ENCODE results near the gene DOLPP1. TPM values are rescaled to one million over a fixed set of nuclear protein-coding genes. Genes with fewer than 3 reads are reported as not detected.
A peak's percentile ranks its signal among the peaks of the same experiment; 100 is the strongest.

The DOLPP1 gene
- total RNA-seq, 1 donor: 10.5 TPM

DNA sequence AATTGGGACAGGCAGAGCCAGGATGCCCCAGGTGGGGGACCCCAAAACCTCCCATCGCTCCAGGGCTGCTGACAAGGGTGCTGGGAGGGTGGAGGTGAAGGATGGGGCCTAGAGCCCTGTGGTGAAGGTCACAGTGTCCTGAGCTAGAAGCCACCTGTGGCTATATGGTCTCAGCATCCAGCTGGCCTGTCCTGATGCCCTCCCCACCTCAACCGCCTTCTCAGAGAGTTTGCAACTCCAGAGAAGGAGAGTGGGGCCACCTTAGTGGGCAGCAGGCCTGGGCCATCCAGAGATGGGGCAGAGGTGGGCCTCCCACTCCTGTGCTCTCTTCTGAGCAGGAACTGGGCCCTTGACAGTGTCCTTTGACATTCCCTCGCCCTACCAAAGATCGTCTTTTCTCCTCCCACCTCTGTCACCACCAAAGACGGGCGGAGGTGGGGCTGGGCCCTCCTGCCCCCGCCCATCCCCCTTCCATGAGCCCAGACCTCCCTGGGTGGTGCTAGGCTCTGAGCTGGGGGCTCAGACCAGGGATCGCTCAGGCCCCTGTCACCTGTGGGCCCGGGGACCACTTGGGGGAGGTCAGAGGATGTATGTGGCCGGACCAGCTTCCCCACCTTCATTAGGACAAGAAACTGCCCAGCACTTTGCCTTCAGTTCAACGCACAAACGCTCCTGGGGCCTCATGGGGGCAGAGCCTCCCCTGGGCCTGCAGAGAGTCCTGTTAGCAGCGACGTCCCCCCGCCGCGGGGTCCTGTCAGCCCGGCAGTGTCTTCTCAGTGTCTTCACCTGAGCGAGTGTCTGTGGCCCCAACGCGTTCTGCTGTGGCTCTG, 10.0 kb upstream of the DOLPP1 start:
- DNase-seq (ENCODE audit: insufficient read length, low spot score, missing footprints): peak; percentile 62
- Histone ChIP-seq H3K9me3 (ENCODE audit: low read depth, low read length) (no peaks in the 10 kb centered on the region), H4K20me1 (ENCODE audit: insufficient read depth, low read length) (no peaks in the 10 kb centered on the region), H3K27me3 (ENCODE audit: insufficient read depth, low read length) (no peaks in the 10 kb centered on the region), H3K79me2 (ENCODE audit: insufficient read depth, low read length) (no peaks in the 10 kb centered on the region), H3K4me1 (ENCODE audit: insufficient read depth, low read length) (no peaks in the 10 kb centered on the region), H2AFZ (ENCODE audit: low read length) (no peak overlapping the region), H3K36me3 (ENCODE audit: insufficient read depth, low read length) (peaks cover 10% of the 10 kb centered on the region), H3K4me3 (ENCODE audit: insufficient read depth, low read length) (no peak overlapping the region), H3K4me2 (ENCODE audit: insufficient read depth, low read length) (no peak overlapping the region), H3K27ac (ENCODE audit: low read depth, low read length) (no peak overlapping the region)
- TF ChIP-seq, protein P1, sequence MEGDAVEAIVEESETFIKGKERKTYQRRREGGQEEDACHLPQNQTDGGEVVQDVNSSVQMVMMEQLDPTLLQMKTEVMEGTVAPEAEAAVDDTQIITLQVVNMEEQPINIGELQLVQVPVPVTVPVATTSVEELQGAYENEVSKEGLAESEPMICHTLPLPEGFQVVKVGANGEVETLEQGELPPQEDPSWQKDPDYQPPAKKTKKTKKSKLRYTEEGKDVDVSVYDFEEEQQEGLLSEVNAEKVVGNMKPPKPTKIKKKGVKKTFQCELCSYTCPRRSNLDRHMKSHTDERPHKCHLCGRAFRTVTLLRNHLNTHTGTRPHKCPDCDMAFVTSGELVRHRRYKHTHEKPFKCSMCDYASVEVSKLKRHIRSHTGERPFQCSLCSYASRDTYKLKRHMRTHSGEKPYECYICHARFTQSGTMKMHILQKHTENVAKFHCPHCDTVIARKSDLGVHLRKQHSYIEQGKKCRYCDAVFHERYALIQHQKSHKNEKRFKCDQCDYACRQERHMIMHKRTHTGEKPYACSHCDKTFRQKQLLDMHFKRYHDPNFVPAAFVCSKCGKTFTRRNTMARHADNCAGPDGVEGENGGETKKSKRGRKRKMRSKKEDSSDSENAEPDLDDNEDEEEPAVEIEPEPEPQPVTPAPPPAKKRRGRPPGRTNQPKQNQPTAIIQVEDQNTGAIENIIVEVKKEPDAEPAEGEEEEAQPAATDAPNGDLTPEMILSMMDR (IDR thresholded peaks at IDR 0.05; ENCODE audit: extremely low read depth, low read depth, low read length): no peak

DNA sequence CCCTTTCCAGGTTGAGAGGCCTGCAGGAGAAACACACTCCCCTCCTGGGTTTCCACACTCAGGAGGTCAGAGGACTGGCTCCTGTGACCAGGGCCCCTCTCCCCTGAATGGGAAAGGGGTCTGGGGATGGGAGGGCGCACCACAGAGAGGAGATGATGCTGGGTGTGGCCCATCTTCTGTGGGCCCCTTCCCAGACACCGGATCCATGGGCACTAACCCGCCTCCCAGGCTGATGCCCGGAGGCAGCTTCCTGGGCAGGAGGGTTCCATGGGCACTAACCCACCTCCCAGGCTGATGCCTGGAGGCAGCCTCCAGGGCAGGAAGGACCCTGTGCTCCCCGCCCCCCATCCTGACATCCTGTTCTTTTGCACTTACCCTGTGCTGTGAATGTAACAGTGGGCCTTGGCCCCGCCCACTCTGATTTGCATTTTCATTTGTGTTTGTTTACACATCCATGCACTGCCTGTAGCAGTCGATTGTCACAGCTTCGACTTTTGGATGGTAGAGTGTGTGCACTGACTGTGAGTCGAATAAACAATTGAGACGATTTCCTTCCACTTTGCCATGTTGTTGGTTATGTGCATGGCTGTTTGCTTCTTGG, 9.3 kb upstream of the DOLPP1 start:
- no peak overlapping the region for H3K27ac ChIP-seq (ENCODE audit: low read depth, low read length)
- peak; percentile 51 for DNase-seq (ENCODE audit: insufficient read length, low spot score, missing footprints)
- H3K4me3 ChIP-seq (ENCODE audit: insufficient read depth, low read length): no peak overlapping the region
- peaks cover 7% of the 10 kb centered on the region for H3K36me3 ChIP-seq (ENCODE audit: insufficient read depth, low read length)
- no peak overlapping the region for H3K4me2 ChIP-seq (ENCODE audit: insufficient read depth, low read length)
- no peaks in the 10 kb centered on the region for H3K27me3 ChIP-seq (ENCODE audit: insufficient read depth, low read length)
- H3K79me2 ChIP-seq (ENCODE audit: insufficient read depth, low read length): no peaks in the 10 kb centered on the region
- no peaks in the 10 kb centered on the region for H4K20me1 ChIP-seq (ENCODE audit: insufficient read depth, low read length)
- no peaks in the 10 kb centered on the region for H3K4me1 ChIP-seq (ENCODE audit: insufficient read depth, low read length)
- TF ChIP-seq, protein P1 (IDR thresholded peaks at IDR 0.05; ENCODE audit: extremely low read depth, low read depth, low read length): no peak
- H3K9me3 ChIP-seq (ENCODE audit: low read depth, low read length): no peaks in the 10 kb centered on the region
- H2AFZ ChIP-seq (ENCODE audit: low read length): no peak overlapping the region

DNA sequence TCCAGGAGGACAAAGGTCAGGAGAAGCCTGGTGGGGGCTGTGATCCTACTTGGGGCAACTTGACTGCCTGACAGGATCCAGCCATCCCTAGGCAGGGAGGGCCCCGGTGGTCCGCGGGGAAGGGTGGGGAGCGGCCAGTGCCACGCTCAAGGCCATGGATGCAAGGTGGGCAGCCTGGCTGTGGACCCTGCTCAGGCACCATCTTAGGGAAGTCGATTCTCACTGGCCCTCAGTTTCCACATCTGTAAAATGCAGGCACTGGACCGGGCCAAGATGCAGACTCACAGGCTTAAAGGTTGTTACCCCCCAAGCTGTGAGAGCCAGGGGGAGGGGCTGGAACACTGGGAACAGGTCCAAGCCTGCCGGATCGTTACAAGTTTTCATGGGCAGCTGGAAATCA, 8.7 kb upstream of the DOLPP1 start:
- Histone ChIP-seq H3K79me2 (ENCODE audit: insufficient read depth, low read length) (no peaks in the 10 kb centered on the region), H3K4me2 (ENCODE audit: insufficient read depth, low read length) (no peak overlapping the region), H3K4me1 (ENCODE audit: insufficient read depth, low read length) (no peaks in the 10 kb centered on the region), H3K27ac (ENCODE audit: low read depth, low read length) (no peak overlapping the region), H3K36me3 (ENCODE audit: insufficient read depth, low read length) (peaks cover 7% of the 10 kb centered on the region), H3K4me3 (ENCODE audit: insufficient read depth, low read length) (no peak overlapping the region), H2AFZ (ENCODE audit: low read length) (no peak overlapping the region), H3K27me3 (ENCODE audit: insufficient read depth, low read length) (no peaks in the 10 kb centered on the region), H4K20me1 (ENCODE audit: insufficient read depth, low read length) (no peaks in the 10 kb centered on the region), H3K9me3 (ENCODE audit: low read depth, low read length) (no peaks in the 10 kb centered on the region)
- DNase-seq (ENCODE audit: insufficient read length, low spot score, missing footprints): peak; percentile 18
- TF ChIP-seq, protein P1 (IDR thresholded peaks at IDR 0.05; ENCODE audit: extremely low read depth, low read depth, low read length): no peak

DNA sequence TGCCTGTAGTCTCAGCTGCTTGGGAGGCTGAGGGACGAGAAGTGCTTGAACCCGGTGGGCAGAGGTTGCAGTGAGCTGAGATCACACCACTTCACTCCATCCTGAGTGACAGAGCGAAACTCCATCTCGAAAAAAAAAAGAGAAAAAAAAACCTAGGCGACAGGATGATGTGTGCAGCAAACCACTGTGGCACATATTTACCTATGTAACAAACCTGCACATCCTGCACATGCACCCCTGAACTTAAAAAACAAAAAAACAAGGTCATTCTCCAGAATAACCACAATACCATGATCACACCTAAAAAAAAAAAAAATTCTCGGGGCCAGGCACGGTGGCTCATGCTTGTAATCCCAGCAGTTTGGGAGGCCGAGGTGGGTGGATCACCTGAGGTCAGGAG, 7.5 kb upstream of the DOLPP1 start:
- H3K4me2 ChIP-seq (ENCODE audit: insufficient read depth, low read length): no peak overlapping the region
- no peaks in the 10 kb centered on the region for H3K36me3 ChIP-seq (ENCODE audit: insufficient read depth, low read length)
- H3K4me1 ChIP-seq (ENCODE audit: insufficient read depth, low read length): no peaks in the 10 kb centered on the region
- no peak overlapping the region for H3K27ac ChIP-seq (ENCODE audit: low read depth, low read length)
- no peaks in the 10 kb centered on the region for H4K20me1 ChIP-seq (ENCODE audit: insufficient read depth, low read length)
- H3K27me3 ChIP-seq (ENCODE audit: insufficient read depth, low read length): no peaks in the 10 kb centered on the region
- H3K9me3 ChIP-seq (ENCODE audit: low read depth, low read length): no peaks in the 10 kb centered on the region
- no peak overlapping the region for H2AFZ ChIP-seq (ENCODE audit: low read length)
- DNase-seq (ENCODE audit: insufficient read length, low spot score, missing footprints): no peak
- no peaks in the 10 kb centered on the region for H3K79me2 ChIP-seq (ENCODE audit: insufficient read depth, low read length)
- TF ChIP-seq, protein P1 (IDR thresholded peaks at IDR 0.05; ENCODE audit: extremely low read depth, low read depth, low read length): no peak
- no peak overlapping the region for H3K4me3 ChIP-seq (ENCODE audit: insufficient read depth, low read length)

Data from osteoblast (primary cell).